WTC11 (cell line): Measurements from ENCODE around the gene GALNTL6. TPM values are rescaled to one million over a fixed set of nuclear protein-coding genes. Genes with fewer than 3 reads are reported as not detected.

Source experiments
- ATAC-seq: fragments of 200-7000 bp; cut with Tn5 transposase; 2 replicates; pipeline ENCODE4 v1.10.0; 2021; ENCODE audit warnings: mild to moderate bottlenecking, moderate library complexity
- CTCF ChIA-PET: fragments of 300-600 bp; sonication (Branson Sonifier 250); formaldehyde crosslinking; loops from one replicate; lab custom pipeline; 2021; ENCODE audit warnings: antibody characterized with exemption; lab: Charles Lee
- POLR2A ChIA-PET: fragments of 350-600 bp; sonication (Branson Sonifier 250); formaldehyde crosslinking; loops from one replicate; lab custom pipeline; 2021; ENCODE audit warnings: antibody characterized with exemption; lab: Charles Lee
- DNase-seq: peaks from one replicate; pipeline ENCODE4 v3.0.0; 2021; ENCODE audit warnings: low spot score
- H3K27ac Mint-ChIP-seq: 2 replicates; pipeline ENCODE4 v1.8.0; 2021; ENCODE audit warnings: mixed read lengths
- H3K27me3 Mint-ChIP-seq: 2 replicates; pipeline ENCODE4 v1.8.0; 2021; ENCODE audit warnings: low read depth, mild to moderate bottlenecking, moderate library complexity, mixed read lengths
- H3K36me3 Mint-ChIP-seq: 2 replicates; pipeline ENCODE4 v1.8.0; 2021; ENCODE audit warnings: mixed read lengths
- H3K4me1 Mint-ChIP-seq: 2 replicates; pipeline ENCODE4 v1.8.0; 2022; ENCODE audit warnings: mixed read lengths
- H3K4me3 Mint-ChIP-seq: 2 replicates; pipeline ENCODE4 v1.8.0; 2021; ENCODE audit warnings: mild to moderate bottlenecking, moderate library complexity, mixed read lengths
- H3K9me3 Mint-ChIP-seq: 2 replicates; pipeline ENCODE4 v1.8.0; 2021; ENCODE audit warnings: mixed read lengths
- CREM ChIP-seq: sonication (generic); formaldehyde crosslinking; IDR thresholded peaks from 2 replicates; pipeline ENCODE4 v1.8.1; 2022; ENCODE audit warnings: mild to moderate bottlenecking, missing genetic modification reagents, moderate library complexity
- ELF4 ChIP-seq: sonication (generic); formaldehyde crosslinking; IDR thresholded peaks from 2 replicates; pipeline ENCODE4 v1.8.1; 2022; ENCODE audit warnings: low read depth, mild to moderate bottlenecking, moderate library complexity, missing genetic modification reagents
- FOXK1 ChIP-seq: sonication (generic); formaldehyde crosslinking; IDR thresholded peaks from 2 replicates; pipeline ENCODE4 v1.8.0; 2022; ENCODE audit warnings: mild to moderate bottlenecking, moderate library complexity, missing genetic modification reagents
- GRHL2 ChIP-seq: fragments of 250-450 bp; sonication (Bioruptor Pico); IDR thresholded peaks from 2 replicates; pipeline ENCODE4 v1.8.0; 2022; ENCODE audit warnings: mild to moderate bottlenecking, moderate library complexity; ENCODE audit not compliant: insufficient replicate concordance, severe bottlenecking
- MLX ChIP-seq: sonication (generic); formaldehyde crosslinking; IDR thresholded peaks from 2 replicates; pipeline ENCODE4 v1.8.1; 2023; ENCODE audit warnings: mild to moderate bottlenecking, missing genetic modification reagents, moderate library complexity
- NFATC4 ChIP-seq: fragments of 250-450 bp; sonication (Bioruptor Pico); IDR thresholded peaks from 2 replicates; pipeline ENCODE4 v1.9.0; 2021; ENCODE audit warnings: mild to moderate bottlenecking
- NR3C1 ChIP-seq: sonication (generic); formaldehyde crosslinking; conservative IDR thresholded peaks from 2 replicates; pipeline ENCODE4 v1.8.1; 2023; ENCODE audit warnings: low read depth, mild to moderate bottlenecking, missing genetic modification reagents
- PRRX2 ChIP-seq: fragments of 250-450 bp; sonication (Bioruptor Pico); IDR thresholded peaks from 2 replicates; pipeline ENCODE4 v1.8.0; 2021; ENCODE audit warnings: mild to moderate bottlenecking
- RELA ChIP-seq: sonication (generic); formaldehyde crosslinking; IDR thresholded peaks from 2 replicates; pipeline ENCODE4 v1.8.1; 2022; ENCODE audit warnings: missing genetic modification reagents, mild to moderate bottlenecking, borderline replicate concordance
- SOX15 ChIP-seq: fragments of 250-450 bp; sonication (Bioruptor Pico); IDR thresholded peaks from 2 replicates; pipeline ENCODE4 v1.9.0; 2021; ENCODE audit warnings: mild to moderate bottlenecking
- SP1 ChIP-seq: sonication (generic); formaldehyde crosslinking; conservative IDR thresholded peaks from 2 replicates; pipeline ENCODE4 v1.8.1; 2022; ENCODE audit warnings: missing genetic modification reagents
- ZBTB21 ChIP-seq: sonication (generic); formaldehyde crosslinking; IDR thresholded peaks from 2 replicates; pipeline ENCODE4 v1.8.1; 2023; ENCODE audit warnings: mild to moderate bottlenecking, missing genetic modification reagents, borderline replicate concordance
- ZMAT4 ChIP-seq: fragments of 250-450 bp; sonication (Bioruptor Pico); IDR thresholded peaks from 2 replicates; pipeline ENCODE4 v1.9.0; 2021; ENCODE audit warnings: mild to moderate bottlenecking
- ZNF232 ChIP-seq: sonication (generic); formaldehyde crosslinking; IDR thresholded peaks from 2 replicates; pipeline ENCODE4 v1.8.0; 2022; ENCODE audit warnings: mild to moderate bottlenecking, missing genetic modification reagents
- ZNF263 ChIP-seq: sonication (generic); formaldehyde crosslinking; IDR thresholded peaks from 2 replicates; pipeline ENCODE4 v1.8.1; 2022; ENCODE audit warnings: low read depth, mild to moderate bottlenecking, moderate library complexity, missing genetic modification reagents
- ZNF416 ChIP-seq: fragments of 250-450 bp; sonication (Bioruptor Pico); IDR thresholded peaks from 2 replicates; pipeline ENCODE4 v1.9.0; 2021; ENCODE audit warnings: mild to moderate bottlenecking, inconsistent platforms
- ZNF532 ChIP-seq: fragments of 250-450 bp; sonication (Bioruptor Pico); IDR thresholded peaks from 2 replicates; pipeline ENCODE4 v1.9.0; 2021; ENCODE audit warnings: mild to moderate bottlenecking, borderline replicate concordance
- total RNA-seq: library from RNA; stranded (reverse); gene quantifications from 3 replicates; pipeline ENCODE4 v1.2.3, GENCODE V29; 2021
- TF ChIP-seq, protein P1 (sequence below): sonication (generic); formaldehyde crosslinking; conservative IDR thresholded peaks from 2 replicates; pipeline ENCODE4 v1.8.1; 2023; ENCODE audit warnings: mild to moderate bottlenecking, low read depth, missing genetic modification reagents, moderate library complexity
- TF ChIP-seq, protein P2 (sequence below): sonication (generic); formaldehyde crosslinking; IDR thresholded peaks from 2 replicates; pipeline ENCODE4 v1.8.0; 2023; ENCODE audit warnings: mild to moderate bottlenecking, missing genetic modification reagents
- TF ChIP-seq, protein P3 (sequence below): sonication (generic); formaldehyde crosslinking; IDR thresholded peaks from 2 replicates; pipeline ENCODE4 v1.8.0; 2022; ENCODE audit warnings: mild to moderate bottlenecking, missing genetic modification reagents
- TF ChIP-seq, protein P4 (sequence below): fragments of 200-600 bp; IDR thresholded peaks from 2 replicates; pipeline ENCODE4 v1.8.0; 2022; ENCODE audit warnings: antibody characterized with exemption
- TF ChIP-seq, protein P5 (sequence below): sonication (generic); formaldehyde crosslinking; IDR thresholded peaks from 2 replicates; pipeline ENCODE4 v1.8.1; 2022; ENCODE audit warnings: low read depth, mild to moderate bottlenecking, moderate library complexity, missing genetic modification reagents, borderline replicate concordance

The GALNTL6 gene
- total RNA-seq, 1 experiment from 2014 or later, result 0.24 TPM

GRCh38 chr4:172992648-172993378 lies 1179.6 kb downstream of the GALNTL6 start (continued):
- no peak for TF ChIP-seq ZNF232 (CRISPR knock-in tag)
- TF ChIP-seq, protein P1, sequence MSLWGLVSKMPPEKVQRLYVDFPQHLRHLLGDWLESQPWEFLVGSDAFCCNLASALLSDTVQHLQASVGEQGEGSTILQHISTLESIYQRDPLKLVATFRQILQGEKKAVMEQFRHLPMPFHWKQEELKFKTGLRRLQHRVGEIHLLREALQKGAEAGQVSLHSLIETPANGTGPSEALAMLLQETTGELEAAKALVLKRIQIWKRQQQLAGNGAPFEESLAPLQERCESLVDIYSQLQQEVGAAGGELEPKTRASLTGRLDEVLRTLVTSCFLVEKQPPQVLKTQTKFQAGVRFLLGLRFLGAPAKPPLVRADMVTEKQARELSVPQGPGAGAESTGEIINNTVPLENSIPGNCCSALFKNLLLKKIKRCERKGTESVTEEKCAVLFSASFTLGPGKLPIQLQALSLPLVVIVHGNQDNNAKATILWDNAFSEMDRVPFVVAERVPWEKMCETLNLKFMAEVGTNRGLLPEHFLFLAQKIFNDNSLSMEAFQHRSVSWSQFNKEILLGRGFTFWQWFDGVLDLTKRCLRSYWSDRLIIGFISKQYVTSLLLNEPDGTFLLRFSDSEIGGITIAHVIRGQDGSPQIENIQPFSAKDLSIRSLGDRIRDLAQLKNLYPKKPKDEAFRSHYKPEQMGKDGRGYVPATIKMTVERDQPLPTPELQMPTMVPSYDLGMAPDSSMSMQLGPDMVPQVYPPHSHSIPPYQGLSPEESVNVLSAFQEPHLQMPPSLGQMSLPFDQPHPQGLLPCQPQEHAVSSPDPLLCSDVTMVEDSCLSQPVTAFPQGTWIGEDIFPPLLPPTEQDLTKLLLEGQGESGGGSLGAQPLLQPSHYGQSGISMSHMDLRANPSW (CRISPR knock-in tag), result no peak
- TF ChIP-seq ZBTB21 (CRISPR knock-in tag), result no peak
- TF ChIP-seq, protein P2, sequence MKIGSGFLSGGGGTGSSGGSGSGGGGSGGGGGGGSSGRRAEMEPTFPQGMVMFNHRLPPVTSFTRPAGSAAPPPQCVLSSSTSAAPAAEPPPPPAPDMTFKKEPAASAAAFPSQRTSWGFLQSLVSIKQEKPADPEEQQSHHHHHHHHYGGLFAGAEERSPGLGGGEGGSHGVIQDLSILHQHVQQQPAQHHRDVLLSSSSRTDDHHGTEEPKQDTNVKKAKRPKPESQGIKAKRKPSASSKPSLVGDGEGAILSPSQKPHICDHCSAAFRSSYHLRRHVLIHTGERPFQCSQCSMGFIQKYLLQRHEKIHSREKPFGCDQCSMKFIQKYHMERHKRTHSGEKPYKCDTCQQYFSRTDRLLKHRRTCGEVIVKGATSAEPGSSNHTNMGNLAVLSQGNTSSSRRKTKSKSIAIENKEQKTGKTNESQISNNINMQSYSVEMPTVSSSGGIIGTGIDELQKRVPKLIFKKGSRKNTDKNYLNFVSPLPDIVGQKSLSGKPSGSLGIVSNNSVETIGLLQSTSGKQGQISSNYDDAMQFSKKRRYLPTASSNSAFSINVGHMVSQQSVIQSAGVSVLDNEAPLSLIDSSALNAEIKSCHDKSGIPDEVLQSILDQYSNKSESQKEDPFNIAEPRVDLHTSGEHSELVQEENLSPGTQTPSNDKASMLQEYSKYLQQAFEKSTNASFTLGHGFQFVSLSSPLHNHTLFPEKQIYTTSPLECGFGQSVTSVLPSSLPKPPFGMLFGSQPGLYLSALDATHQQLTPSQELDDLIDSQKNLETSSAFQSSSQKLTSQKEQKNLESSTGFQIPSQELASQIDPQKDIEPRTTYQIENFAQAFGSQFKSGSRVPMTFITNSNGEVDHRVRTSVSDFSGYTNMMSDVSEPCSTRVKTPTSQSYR (CRISPR knock-in tag), result no peak
- TF ChIP-seq, protein P3, sequence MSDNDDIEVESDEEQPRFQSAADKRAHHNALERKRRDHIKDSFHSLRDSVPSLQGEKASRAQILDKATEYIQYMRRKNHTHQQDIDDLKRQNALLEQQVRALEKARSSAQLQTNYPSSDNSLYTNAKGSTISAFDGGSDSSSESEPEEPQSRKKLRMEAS (CRISPR knock-in tag), result no peak
- no peak for TF ChIP-seq FOXK1 (CRISPR knock-in tag)
- no peak for TF ChIP-seq CREM (CRISPR knock-in tag)

- Mint-ChIP-seq H3K4me3 (no peak overlapping the region), H3K4me1 (peaks cover 5% of the 10 kb centered on the region), H3K27me3 (peaks cover 3% of the 10 kb centered on the region; the same call in 1 of the 2 replicates), H3K36me3 (no peaks in the 10 kb centered on the region), H3K27ac (no peak overlapping the region), H3K9me3 (no peaks in the 10 kb centered on the region)
- ATAC-seq (no peak), DNase-seq (no peak)
- ChIA-PET CTCF (interaction anchor here (1.7 to 1.8 kb wide), 2 partner anchors 18 to 306 kb away, joined by 4 to 5 read pairs; no protein-coding TSS in a partner anchor), POLR2A (no interaction called here)
- TF ChIP-seq, protein P4, sequence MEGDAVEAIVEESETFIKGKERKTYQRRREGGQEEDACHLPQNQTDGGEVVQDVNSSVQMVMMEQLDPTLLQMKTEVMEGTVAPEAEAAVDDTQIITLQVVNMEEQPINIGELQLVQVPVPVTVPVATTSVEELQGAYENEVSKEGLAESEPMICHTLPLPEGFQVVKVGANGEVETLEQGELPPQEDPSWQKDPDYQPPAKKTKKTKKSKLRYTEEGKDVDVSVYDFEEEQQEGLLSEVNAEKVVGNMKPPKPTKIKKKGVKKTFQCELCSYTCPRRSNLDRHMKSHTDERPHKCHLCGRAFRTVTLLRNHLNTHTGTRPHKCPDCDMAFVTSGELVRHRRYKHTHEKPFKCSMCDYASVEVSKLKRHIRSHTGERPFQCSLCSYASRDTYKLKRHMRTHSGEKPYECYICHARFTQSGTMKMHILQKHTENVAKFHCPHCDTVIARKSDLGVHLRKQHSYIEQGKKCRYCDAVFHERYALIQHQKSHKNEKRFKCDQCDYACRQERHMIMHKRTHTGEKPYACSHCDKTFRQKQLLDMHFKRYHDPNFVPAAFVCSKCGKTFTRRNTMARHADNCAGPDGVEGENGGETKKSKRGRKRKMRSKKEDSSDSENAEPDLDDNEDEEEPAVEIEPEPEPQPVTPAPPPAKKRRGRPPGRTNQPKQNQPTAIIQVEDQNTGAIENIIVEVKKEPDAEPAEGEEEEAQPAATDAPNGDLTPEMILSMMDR, result no peak
- no peak for TF ChIP-seq NR3C1 (CRISPR knock-in tag)
- no peak for TF ChIP-seq ELF4 (CRISPR knock-in tag)
- TF ChIP-seq MLX (CRISPR knock-in tag), result no peak
- TF ChIP-seq NFATC4 (CRISPR knock-in tag), result no peak
- no peak for TF ChIP-seq SOX15
- no peak for TF ChIP-seq GRHL2 (CRISPR knock-in tag)
- no peak for TF ChIP-seq ZNF532
- no peak for TF ChIP-seq ZNF416 (CRISPR knock-in tag)
- no peak for TF ChIP-seq ZNF263 (CRISPR knock-in tag)
- TF ChIP-seq, protein P5, sequence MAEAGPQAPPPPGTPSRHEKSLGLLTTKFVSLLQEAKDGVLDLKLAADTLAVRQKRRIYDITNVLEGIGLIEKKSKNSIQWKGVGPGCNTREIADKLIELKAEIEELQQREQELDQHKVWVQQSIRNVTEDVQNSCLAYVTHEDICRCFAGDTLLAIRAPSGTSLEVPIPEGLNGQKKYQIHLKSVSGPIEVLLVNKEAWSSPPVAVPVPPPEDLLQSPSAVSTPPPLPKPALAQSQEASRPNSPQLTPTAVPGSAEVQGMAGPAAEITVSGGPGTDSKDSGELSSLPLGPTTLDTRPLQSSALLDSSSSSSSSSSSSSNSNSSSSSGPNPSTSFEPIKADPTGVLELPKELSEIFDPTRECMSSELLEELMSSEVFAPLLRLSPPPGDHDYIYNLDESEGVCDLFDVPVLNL (CRISPR knock-in tag), result no peak
- no peak for TF ChIP-seq ZMAT4
- TF ChIP-seq SP1, result no peak
- no peak for TF ChIP-seq RELA (CRISPR knock-in tag)
- no peak for TF ChIP-seq PRRX2 (CRISPR knock-in tag)
These were observed 1182.0 kb downstream of the GALNTL6 start for GRCh38 chr4:172995161-172995560.
